HFFc6 (cell line): ENCODE results near the gene DDHD1. TPM values are rescaled to one million over a fixed set of nuclear protein-coding genes. Genes with fewer than 3 reads are reported as not detected.
A peak's percentile ranks its signal among the peaks of the same experiment; 100 is the strongest.

Experiments
- DNase-seq: peaks from one replicate; pipeline ENCODE4 v3.0.0-alpha.2; 2018
- H3K27ac Mint-ChIP-seq: 2 replicates; pipeline ENCODE4 v1.8.0; 2020; ENCODE audit warnings: mild to moderate bottlenecking, mixed read lengths
- H3K27me3 Mint-ChIP-seq: 2 replicates; pipeline ENCODE4 v1.8.0; 2021; ENCODE audit warnings: mild to moderate bottlenecking, moderate library complexity, mixed read lengths; ENCODE audit not compliant: insufficient read depth
- H3K36me3 Mint-ChIP-seq: 2 replicates; pipeline ENCODE4 v1.8.0; 2021; ENCODE audit warnings: low read depth, mixed read lengths
- H3K4me1 Mint-ChIP-seq: 2 replicates; pipeline ENCODE4 v1.8.0; 2020; ENCODE audit warnings: low read depth, mixed read lengths
- H3K4me3 Mint-ChIP-seq: 2 replicates; pipeline ENCODE4 v1.8.0; 2020; ENCODE audit warnings: mild to moderate bottlenecking, moderate library complexity, mixed read lengths
- H3K9me3 Mint-ChIP-seq: 2 replicates; pipeline ENCODE4 v1.8.0; 2020; ENCODE audit warnings: mild to moderate bottlenecking, mixed read lengths
- total RNA-seq, 6 experiments: library from RNA; stranded (reverse); fragmentation: NEBNext Ultra II Directional; extraction: Animal tissue kit (Norgen Biotek cat#: 25700); gene quantifications; 2 replicates in 1 of 6; 3 replicates in 5 of 6; pipeline ENCODE4 v1.2.3, GENCODE V29; 2021
- TF ChIP-seq, protein P1 (sequence below): fragments of 200-600 bp; sonication (generic); IDR thresholded peaks from 2 replicates; pipeline ENCODE4 v1.5.0; 2021; ENCODE audit warnings: antibody characterized with exemption, mild to moderate bottlenecking

Gene DDHD1
- total RNA-seq, 6 experiments from 2014 or later: 9.1 to 10.7 (median 9.7) TPM

DNA sequence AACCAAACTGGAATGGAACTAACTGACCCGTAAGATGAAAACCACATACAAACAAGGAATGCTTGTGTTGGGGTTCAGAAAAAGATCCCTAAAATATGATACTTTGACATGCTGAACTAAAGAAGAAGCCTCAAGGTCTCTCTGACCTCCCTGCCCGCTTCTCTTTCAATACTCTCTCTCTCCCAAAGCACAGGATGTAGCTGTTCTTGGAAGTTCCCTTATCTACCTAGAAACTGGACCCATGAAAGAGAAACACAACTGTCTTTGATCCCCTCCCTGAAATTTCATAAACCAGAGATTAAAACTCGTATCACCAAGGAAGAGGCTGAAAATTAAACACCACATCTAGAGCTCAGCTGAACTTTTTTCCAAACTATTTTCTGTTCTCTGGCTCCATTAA, 125.6 kb downstream of the DDHD1 start:
- no peak overlapping the region for H3K4me3 Mint-ChIP-seq
- TF ChIP-seq, protein P1, sequence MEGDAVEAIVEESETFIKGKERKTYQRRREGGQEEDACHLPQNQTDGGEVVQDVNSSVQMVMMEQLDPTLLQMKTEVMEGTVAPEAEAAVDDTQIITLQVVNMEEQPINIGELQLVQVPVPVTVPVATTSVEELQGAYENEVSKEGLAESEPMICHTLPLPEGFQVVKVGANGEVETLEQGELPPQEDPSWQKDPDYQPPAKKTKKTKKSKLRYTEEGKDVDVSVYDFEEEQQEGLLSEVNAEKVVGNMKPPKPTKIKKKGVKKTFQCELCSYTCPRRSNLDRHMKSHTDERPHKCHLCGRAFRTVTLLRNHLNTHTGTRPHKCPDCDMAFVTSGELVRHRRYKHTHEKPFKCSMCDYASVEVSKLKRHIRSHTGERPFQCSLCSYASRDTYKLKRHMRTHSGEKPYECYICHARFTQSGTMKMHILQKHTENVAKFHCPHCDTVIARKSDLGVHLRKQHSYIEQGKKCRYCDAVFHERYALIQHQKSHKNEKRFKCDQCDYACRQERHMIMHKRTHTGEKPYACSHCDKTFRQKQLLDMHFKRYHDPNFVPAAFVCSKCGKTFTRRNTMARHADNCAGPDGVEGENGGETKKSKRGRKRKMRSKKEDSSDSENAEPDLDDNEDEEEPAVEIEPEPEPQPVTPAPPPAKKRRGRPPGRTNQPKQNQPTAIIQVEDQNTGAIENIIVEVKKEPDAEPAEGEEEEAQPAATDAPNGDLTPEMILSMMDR: no peak
- H3K27me3 Mint-ChIP-seq: peaks cover 2% of the 10 kb centered on the region; the same call in 1 of the 2 replicates
- H3K27ac Mint-ChIP-seq: no peak overlapping the region
- H3K36me3 Mint-ChIP-seq: peaks cover 9% of the 10 kb centered on the region
- no peaks in the 10 kb centered on the region for H3K9me3 Mint-ChIP-seq
- peaks cover 46% of the 10 kb centered on the region for H3K4me1 Mint-ChIP-seq
- no peak for DNase-seq

DNA sequence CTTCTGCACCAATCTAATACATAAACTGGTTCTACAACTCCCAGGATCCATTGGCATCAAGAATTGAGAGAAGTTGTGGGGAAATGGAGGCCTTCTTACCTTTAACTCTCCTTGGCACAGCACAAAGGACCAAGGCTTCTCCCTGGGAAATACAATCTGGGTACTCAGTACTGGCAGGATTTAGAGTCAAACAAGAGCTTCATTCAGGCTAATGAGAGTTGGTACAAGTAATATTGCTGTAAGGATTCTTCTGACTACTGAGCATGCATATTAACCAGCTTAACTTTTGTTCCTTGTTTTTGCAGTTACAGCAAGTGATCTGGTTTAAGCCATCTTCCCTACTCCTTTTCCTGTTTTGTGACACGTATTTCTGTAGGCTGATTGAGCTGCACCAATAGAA, 126.1 kb downstream of the DDHD1 start:
- DNase-seq: no peak
- Mint-ChIP-seq H3K4me3 (no peak overlapping the region), H3K27ac (no peak overlapping the region), H3K4me1 (peaks cover 46% of the 10 kb centered on the region), H3K36me3 (peaks cover 9% of the 10 kb centered on the region), H3K27me3 (peaks cover 2% of the 10 kb centered on the region; the same call in 1 of the 2 replicates), H3K9me3 (no peaks in the 10 kb centered on the region)
- TF ChIP-seq, protein P1: no peak

DNA sequence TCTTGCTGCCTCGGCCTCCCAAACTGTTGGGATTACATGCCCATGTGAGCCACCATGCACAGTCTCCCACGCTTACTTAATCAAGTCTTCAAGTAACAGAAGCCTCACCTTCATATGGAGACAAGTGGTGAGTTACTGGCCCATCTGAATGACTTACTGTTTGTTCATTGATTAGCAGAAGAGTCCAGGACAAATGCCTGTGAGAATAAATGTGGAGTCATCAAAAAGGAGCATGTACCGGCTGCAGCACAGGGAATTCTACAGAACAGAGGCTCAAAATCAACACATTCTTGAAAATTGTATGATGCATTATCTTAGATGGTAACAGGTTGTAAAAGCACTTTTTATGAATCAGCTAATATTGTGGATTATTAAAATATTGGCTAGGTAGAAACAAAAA, 129.8 kb downstream of the DDHD1 start:
- TF ChIP-seq, protein P1: no peak
- peaks cover 6% of the 10 kb centered on the region for H3K27me3 Mint-ChIP-seq
- H3K9me3 Mint-ChIP-seq: no peaks in the 10 kb centered on the region
- peaks cover 48% of the 10 kb centered on the region for H3K4me1 Mint-ChIP-seq
- 0 out of 2 replicates have a peak overlapping the region, but pooled peaks have one; percentile 55 for H3K27ac Mint-ChIP-seq
- no peaks in the 10 kb centered on the region for H3K36me3 Mint-ChIP-seq
- DNase-seq: no peak
- no peak overlapping the region for H3K4me3 Mint-ChIP-seq

DNA sequence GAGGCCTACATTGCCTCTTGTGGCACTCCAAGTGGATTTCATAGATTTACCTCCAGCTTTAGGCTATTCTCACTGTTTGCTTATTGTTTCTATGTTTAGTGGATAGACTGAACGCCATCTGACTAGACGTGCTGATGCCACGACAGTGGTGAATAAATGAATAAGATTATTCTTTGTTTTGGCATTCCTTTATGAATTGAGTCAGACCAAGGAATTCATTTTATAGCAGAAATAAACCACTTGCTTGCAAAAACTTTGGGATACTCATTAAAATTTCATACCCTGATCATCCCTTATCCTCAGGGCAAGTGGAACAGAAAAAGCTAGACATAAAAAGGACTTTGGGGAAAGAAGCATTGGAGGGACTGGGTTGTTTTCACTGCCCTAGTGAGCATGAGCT, 130.5 kb downstream of the DDHD1 start:
- H3K4me1 Mint-ChIP-seq: peaks cover 48% of the 10 kb centered on the region
- H3K27me3 Mint-ChIP-seq: peaks cover 6% of the 10 kb centered on the region
- H3K4me3 Mint-ChIP-seq: no peak overlapping the region
- no peaks in the 10 kb centered on the region for H3K9me3 Mint-ChIP-seq
- DNase-seq: peak; percentile 88
- H3K27ac Mint-ChIP-seq: peak overlapping the region; percentile 55
- no peaks in the 10 kb centered on the region for H3K36me3 Mint-ChIP-seq
- TF ChIP-seq, protein P1: no peak

DNA sequence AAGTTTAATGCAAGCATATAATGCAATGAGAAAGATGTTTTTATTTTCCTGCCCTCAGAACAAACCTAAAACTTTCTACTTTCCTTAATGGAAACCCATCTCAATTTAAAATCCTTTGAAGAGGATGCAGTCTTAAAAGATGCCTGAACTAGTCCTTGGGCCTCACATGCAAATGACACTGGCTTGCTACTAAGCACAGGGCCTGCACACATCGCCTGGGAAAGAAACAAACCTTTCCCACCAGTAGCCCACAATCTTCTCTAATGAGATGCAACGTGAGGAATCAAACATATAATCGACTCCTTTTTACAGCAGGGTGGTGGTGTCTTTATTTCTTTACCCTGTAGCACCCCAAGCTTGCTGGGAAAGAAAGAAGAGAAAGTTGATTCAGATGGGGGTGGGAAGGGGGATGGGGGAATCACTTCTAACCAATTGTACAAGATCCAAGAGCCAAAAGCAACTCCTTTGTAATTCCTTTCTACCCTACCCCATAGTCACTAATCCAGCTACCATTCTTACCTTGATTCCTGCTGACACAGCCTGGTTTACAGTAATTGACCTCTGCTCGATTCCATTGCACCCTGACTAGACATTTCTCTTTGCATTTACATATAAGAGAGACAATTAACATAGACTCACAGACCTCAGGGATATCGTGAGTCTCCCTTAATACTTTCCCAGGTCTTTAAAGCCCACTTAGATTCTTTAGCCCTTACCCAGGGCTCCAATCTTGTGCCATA, 132.8 kb downstream of the DDHD1 start:
- Mint-ChIP-seq H3K36me3 (no peaks in the 10 kb centered on the region), H3K27me3 (peaks cover 6% of the 10 kb centered on the region), H3K9me3 (no peaks in the 10 kb centered on the region), H3K4me3 (no peak overlapping the region), H3K4me1 (peaks cover 63% of the 10 kb centered on the region), H3K27ac (no peak overlapping the region)
- no peak for DNase-seq
- TF ChIP-seq, protein P1: no peak
